HG03558 (cell line): ENCODE measurements around the gene SETD5.

ENCODE experiments used
- ATAC-seq: cut with Tn5 transposase; IDR thresholded peaks from one replicate; pipeline ENCODE4 v1.9.1; 2021; ENCODE audit warnings: moderate number of reproducible peaks; ENCODE audit not compliant: unreplicated experiment; ENCODE audit errors: extremely low read depth

Gene SETD5

GRCh38 chr3:9408061-9408460 is 10.6 kb downstream of the SETD5 start:
- no peak for ATAC-seq

- no peak for ATAC-seq
Observed at GRCh38 chr3:9408546-9408945, 11.1 kb downstream of the SETD5 start.

- ATAC-seq: no peak
Observed at GRCh38 chr3:9409981-9410854, 12.8 kb downstream of the SETD5 start.

GRCh38 chr3:9411302-9411701 is 13.9 kb downstream of the SETD5 start:
- ATAC-seq: no peak

GRCh38 chr3:9412293-9412692 is 14.9 kb downstream of the SETD5 start:
- ATAC-seq: no peak

- ATAC-seq: no peak
Observed at GRCh38 chr3:9414826-9415225, 17.4 kb downstream of the SETD5 start.

- ATAC-seq: no peak
Observed at GRCh38 chr3:9415485-9416138, 18.2 kb downstream of the SETD5 start.

GRCh38 chr3:9416139-9416780 is 18.8 kb downstream of the SETD5 start:
- ATAC-seq: no peak

- ATAC-seq: no peak
Observed at GRCh38 chr3:9420850-9421549, 23.6 kb downstream of the SETD5 start.

GRCh38 chr3:9422712-9423424 is 25.5 kb downstream of the SETD5 start:
- ATAC-seq: no peak

- ATAC-seq: no peak
Observed at GRCh38 chr3:9428411-9428810, 31.0 kb downstream of the SETD5 start.

GRCh38 chr3:9430733-9431132 is 33.3 kb downstream of the SETD5 start:
- no peak for ATAC-seq

- no peak for ATAC-seq
Observed at GRCh38 chr3:9433627-9434521, 36.5 kb downstream of the SETD5 start.

GRCh38 chr3:9435316-9435715 is 37.9 kb downstream of the SETD5 start:
- ATAC-seq: no peak

- ATAC-seq: no peak
Observed at GRCh38 chr3:9439331-9439730, 41.9 kb downstream of the SETD5 start.

- ATAC-seq: no peak
Observed at GRCh38 chr3:9441501-9442221, 44.2 kb downstream of the SETD5 start.

- ATAC-seq: no peak
Observed at GRCh38 chr3:9448071-9448470, 50.7 kb downstream of the SETD5 start.

GRCh38 chr3:9448643-9449042 is 51.2 kb downstream of the SETD5 start:
- no peak for ATAC-seq
